8988T (cell line): ENCODE results near the gene WWOX.

ENCODE experiments used
- DNase-seq: peaks from one replicate; pipeline ENCODE4 v3.0.0; 2011

Gene WWOX

DNA sequence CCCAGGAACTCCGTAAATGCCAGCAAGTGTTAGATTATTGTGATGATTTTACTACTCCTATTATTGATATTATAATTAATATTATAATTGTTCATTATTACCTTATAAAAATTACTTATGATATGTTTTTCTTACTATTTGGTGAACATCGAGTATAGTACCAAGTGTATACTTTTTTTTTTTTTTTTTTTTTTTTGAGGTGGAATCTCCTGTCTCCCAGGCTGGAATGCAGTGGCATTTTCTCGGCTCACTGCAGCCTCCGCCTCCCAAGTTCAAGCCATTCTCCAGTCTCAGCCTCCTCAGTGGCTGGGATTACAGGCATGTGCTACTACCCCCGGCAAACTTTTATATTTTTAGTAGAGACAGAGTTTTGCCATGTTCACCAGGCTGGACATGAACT lies 347.0 kb downstream of the WWOX start:
- no peak for DNase-seq

DNA sequence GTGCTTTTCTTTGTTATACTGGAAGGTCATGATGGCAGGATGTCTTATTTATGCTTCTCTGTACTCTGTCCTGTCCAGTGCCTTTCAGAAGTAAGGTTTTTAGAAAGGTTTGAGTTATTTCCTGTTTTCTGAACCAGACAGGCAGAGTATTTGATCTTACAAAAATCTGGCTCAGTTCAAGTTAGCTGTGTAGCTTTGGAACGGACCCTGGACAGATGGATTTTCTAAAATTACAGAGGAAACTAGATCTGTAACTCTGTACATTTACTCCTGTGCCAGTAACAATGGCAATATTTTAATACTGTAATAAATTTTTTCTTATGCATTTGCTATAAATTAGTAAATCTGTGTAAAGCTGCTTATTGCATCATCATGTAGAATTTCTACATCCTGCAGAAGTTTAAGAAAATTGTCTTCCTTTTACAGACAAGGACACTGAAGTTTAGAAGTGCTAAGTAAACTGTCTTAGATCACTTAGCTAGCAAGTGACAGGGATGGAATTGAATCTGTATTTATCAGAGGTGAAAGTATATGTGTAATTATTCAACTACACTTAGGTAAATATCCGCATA lies 347.6 kb downstream of the WWOX start:
- DNase-seq, result no peak

DNA sequence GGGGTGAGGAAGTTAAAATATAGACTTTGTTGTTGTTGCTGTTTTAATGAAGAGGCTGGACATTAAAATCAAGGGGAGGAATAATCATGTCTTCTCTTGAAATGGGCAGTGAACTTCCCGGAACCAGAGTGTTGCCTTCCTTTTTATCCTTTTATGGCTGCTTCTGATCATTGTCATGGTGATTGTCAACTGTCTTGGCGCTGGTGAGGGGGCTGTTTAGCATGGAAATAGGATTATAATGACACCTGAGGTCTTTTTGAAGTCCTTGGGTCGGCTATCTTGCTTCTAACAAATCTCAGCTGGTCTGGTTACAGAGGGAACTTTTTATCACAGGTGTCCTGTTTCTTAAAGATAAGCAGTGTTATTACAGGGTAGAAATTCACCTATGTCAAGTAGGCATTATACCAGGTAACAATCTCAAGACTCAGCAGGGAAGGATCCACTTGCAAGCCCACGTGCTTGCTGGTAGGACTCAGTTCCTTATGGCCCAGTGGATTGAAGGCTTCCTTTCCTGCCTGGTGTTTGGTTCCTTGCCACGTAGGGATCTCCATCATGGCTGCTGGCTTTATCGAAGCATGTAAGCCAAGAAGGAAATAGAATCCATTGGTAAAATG lies 349.3 kb downstream of the WWOX start:
- DNase-seq, result no peak

DNA sequence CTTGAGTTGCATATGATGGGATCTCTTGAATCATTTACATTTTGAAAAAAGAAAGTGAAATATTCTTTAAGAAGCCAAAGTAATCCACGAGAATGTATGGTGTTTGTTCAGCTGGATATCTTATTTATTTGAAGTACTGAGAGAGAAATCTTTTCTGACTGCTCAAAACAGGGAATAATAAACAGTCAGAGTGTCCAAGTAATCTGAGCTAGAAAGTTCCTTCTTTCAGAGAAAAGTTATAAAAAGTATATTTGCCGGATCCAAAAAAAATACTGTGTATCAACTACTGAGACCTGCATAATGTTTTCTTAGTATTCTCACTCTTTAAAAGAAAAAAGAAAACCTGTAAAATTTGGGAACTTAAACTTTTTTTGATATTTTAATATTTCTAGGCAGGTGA lies 350.8 kb downstream of the WWOX start:
- DNase-seq, result no peak

DNA sequence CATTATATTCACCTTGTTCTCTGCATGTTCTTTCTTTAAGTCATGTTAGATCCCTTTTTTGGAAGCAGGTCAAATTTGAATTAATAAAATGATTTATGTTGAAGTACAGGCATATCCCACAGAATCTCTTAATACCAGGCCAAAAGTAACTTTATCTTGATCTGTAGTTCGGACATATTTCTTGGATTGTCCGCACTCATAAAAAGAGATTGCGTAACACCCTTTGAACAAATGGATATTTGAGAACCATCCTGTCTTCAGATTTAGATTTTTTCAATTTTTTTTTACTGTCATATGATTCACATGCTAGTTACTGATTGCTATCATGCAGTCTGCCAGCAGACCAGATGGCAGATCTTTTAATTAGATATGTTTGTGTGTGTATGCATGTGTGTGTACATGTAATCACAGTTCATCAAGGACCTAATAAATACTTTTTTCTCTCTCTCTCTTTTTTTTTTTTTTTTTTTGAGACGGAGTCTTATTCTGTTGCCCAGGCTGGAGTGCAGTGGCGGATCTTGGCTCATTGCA lies 352.6 kb downstream of the WWOX start:
- DNase-seq, result no peak

DNA sequence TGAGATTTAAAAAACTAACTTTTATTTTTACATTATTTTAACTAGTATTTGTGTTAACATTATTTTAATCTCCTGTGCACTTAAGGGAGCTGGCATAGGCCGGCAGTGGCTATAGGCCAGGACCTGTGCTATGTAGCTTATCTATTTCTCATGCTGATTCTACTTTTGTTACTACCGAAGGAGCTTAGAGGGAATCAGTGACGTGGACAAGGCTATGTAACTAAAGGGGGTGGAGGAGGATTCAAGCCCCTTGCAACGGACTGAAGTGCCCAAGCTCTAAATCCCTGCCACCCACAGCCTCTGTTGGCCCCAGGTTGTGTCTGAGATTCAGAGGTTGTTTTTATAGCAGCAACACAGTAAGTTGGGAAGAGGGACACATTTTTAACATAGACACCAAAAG lies 356.4 kb downstream of the WWOX start:
- DNase-seq, result no peak

DNA sequence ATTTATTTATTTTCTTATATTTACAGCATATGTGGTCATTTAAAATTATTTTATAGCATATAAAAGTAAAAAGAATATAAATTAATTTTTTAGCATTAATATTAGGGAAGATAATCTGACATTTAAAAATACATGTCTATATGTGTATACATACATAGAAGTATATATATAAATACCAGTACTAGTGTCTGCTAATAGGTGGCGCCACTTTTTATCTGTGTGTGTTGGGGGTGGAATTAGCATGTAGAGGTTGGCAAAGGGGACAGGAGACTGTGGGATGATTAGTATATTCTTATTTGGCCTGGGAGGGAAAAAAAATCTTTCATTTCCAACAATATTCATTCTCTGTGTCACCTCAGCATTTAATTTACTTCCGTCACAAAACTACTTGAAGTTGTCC lies 359.1 kb downstream of the WWOX start:
- DNase-seq, result no peak

DNA sequence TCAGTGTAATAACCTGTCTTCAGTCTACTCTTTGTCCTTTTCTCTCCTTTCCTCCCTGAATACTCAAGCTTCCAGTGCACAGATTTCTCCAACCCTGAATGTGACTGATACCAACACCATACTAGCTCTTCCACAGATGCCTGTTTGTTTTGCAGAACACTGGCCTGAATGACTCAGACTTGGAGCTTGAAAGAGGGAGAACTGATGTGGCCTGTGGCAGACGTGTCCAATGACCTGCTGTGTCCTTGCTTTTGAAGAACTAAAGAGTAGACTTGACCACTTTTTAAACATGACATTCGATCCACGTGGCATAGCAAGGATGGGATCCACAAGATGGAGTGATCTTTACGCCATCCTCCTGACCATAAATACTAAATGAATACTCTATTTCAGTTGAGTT lies 361.0 kb downstream of the WWOX start:
- DNase-seq, result no peak

DNA sequence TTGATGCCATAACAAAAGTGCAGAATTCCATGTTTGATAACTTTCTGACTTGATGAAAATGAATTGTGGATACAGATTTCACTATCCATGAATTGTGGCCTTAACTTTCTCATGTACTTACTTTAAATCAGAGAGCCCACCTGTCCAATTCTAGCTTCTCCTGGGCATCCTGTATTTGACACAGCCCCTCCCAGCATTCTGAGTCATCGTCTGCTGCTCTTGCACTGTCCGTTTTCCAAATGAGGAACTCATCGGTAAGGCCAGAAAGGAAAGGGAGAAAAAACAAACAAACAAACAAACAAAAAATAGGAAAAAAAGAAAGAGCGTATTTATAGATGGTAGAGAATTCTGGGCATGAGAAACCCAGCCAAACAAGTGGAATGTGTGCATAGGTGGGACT lies 361.6 kb downstream of the WWOX start:
- DNase-seq, result no peak

DNA sequence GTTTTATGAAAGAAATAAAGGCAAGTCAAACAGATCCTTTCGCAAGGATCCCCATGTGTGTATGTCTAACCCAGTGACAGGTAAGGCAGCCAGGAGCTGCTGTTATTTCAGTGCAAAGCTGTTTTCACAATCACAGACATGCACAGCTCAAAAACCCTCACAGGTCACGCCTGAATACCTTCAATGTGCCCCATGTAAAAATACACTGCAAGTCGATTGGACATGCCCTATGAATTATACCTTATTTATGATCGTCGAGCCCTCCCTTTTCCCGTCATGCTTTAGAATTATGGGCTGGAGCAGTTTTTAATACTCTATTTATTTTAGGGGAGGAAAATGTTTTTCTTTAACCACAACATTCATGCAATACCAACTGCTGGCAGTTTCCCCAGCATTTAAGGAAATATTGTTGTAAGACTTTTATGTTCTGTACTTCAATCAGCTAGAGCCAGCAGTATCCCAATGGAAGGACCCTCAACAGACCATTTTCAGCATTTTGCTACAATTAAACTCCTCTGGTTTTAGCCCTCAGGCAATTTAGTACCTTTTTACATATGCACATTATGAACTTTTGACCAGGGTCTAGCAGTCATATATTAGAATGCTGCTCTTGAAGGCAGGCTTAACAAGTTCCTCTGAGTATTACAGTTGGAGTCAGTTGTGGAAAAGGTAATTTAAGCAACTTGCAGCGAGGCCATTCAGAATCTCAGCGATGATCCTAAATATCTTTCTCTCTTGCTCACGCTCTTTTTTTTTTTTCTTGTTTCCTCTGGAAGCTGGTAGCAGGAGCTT lies 362.2 kb downstream of the WWOX start:
- DNase-seq, result no peak

DNA sequence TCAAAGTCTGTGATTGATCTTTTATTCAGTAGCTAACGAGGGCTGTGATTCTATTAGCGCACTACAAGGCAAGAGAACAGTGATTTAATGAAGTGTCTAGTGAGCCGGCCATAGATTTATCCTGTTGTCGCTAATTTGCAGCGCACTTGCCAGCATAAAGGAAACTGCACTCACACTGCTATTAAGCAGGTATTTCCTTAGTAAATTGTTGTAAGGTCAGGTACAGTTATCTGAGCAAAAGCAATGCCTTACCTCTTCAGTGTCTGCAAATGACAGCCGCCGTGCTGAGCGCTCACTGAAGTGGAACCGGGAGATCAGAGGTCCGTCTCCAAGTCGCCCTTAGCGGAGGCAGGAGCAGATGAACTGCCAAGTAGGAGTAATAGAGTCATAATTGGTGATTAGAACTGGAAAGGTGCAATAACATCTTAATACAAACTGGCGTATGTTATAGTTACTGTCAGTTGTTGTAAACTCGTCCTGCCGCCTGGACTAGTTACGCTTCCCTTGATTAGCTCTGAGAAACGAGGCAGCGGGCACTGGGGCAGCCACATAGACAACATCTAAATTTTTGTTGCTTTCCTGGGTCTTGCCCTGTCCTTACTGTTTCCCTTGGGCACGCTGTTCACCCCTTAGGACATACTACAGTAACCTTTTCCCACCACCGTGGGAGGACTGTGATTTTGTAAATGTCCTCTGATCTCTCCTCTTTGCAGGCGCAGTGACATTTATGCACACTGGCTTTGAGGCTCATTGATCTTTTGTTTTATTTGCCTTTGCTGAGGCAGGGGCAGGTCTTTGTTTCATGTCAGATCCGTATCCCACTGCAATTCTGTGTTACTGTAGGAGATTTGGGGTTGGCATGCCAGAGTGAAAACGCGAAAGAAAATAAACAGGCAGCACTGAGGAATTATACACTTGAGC lies 363.1 kb downstream of the WWOX start:
- no peak for DNase-seq

DNA sequence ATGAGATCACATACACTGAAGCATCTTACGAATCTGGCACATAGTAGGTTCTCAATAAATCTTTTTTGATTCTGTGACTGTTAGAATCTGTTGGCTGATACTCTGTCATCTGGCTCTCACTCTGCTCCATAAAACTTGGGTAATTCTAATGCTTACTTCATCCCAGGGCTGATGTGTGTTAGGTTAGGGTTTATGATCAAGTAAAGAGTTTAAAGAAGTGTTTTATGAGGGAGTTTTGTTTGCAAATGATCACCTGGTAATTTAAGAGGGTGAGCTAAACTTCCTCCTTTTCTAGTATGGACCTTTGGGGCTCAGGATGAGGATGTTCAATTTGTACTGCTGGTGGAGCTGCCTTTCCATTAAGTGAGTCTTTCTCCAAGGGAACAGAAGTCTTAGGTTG lies 364.1 kb downstream of the WWOX start:
- no peak for DNase-seq

DNA sequence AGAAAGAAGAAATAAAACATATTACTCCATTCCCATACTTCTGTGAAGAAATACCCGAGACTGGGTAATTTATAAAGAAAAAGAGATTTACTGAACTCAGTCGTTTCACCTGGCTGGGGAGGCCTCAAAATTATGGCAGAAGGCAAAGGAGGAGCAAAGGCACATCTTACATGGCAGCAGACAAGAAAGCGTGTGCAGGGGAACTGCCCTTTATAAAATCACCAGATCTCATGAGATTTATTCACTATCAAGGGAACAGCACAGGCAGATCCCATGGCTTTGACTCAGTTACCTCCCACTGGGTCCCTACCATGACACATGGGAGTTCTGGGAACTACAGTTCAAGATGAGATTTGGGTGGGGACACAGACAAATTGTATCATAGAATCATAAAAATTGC lies 365.4 kb downstream of the WWOX start:
- DNase-seq, result no peak

DNA sequence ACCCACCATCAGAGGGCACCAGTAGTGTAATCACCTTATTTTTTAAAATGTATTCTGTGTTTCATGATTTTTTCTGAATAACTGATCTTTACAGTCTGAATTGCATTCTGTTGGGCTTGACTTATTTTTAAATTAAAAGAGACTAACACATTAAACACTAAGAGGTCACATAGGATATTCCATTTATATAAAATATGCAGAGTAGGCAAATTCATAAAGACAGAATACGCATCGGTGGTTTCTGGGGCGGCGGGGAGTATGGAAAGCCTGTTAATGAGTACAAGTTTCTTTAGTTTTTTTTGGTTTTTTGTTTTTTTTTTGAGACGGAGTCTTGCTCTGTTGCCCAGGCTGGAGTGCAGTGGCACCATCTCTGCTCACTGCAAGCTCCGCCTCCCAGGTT lies 366.3 kb downstream of the WWOX start:
- DNase-seq, result no peak

DNA sequence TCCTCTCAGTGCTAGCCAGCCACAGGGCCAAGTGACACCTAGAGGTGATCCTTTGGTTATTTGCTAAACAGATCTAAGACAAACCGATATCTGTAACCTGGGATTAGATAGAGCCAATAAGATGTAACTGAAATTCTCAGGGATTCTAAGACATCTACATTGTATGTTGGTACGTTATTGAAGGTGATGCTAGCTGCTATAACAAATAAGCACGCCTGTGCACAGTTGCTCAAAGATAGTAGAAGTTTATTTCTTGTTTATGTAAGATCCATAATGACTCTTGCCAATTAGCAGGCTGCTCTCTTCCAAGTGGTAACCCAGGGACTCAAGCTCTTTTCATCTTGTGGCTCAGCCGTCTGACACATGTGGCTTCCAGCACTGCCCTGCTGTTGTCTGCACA lies 370.3 kb downstream of the WWOX start:
- no peak for DNase-seq

DNA sequence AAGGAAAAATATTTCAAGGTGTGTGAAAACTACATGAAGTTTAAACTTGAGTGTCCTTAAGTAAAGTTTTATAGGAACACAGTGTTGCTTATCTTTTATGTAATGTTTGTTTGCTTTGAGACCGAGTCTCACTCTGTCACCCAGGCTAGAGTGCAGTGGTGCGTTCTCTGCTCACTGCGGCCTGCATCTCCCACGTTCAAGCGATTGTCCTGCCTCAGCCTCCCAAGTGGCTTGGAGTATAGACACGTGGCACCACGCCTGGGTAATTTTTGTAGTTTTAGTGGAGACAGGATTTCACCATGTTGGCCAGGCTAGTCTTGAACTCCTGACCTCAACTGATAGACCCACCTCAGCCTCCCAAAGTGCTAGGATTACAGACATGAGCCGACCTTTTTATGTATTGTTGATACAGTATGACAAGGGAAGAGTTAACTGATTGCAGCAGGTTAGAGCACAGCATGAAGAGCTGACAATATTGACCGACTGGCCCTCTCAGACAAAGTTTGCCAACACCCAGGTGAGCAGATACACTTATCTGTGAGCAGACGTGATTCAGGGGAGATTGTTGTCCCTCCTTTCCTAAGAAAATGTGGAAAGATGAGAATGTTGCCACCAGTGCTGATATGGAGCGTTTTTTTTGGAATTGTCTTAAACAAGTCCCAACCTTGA lies 373.7 kb downstream of the WWOX start:
- no peak for DNase-seq

DNA sequence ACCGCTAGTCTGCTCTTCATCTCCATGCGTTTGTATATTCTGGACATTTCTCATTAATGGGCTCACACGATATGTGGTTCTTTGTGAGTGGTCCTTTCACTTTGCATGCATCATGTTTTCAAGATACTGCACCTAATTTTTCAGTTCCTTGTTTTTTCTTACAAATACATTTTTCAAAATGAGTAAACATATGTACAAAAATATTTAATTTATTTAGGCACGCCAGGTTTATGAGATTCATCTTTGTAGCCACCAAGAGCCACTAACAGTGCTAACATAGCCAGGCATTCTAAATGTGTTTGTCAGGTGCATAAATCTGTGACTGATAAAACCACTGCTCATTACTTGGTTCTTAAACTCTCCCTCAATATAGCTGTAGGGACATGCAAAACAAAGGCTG lies 375.3 kb downstream of the WWOX start:
- DNase-seq, result no peak

DNA sequence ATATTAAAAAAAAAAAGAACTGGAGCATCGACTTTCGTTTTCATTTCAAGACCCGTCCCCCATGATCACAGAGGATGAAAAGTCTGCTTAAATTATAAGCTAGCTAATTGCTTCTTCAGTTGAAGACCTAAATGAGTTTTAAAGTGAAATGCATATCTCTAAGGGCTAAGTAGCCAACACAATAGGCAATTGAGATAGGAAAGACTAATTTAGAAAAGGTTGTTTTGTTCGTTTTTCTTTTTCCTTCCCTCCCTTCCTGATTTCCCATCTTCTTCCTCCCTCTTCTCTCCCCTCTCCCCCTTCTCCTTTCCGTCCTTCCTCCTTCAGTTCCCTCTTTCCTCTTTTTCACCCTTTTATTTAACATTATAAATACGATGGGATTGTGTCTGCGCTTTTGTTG lies 377.2 kb downstream of the WWOX start:
- no peak for DNase-seq

DNA sequence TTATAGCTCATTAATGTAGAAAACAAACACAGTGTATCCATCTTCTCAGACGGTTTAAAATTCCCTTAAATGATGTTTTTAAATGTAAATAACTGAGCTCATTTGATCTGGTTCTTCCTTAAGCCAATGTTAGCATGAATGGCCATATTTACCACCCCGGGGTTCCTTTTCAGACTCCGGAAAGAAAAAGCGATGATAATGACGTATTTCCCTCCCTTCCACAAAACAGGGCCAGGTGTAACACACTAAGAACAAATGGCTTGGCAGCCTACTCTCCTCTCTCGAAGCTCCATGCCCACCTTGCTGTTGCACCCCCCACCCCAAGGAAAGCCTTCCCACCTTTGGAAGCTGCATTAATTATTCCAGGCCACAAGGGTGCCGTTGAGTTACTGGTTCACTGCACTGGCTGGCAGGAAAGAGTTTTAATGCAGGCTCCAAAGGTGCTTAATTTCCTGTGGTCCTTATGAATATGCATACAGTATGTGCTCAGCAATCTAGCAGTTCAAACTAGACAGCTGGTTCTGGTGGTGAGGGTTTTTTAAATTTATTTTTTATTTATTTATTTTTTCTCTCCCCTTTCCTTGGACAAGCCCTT lies 378.9 kb downstream of the WWOX start:
- no peak for DNase-seq

DNA sequence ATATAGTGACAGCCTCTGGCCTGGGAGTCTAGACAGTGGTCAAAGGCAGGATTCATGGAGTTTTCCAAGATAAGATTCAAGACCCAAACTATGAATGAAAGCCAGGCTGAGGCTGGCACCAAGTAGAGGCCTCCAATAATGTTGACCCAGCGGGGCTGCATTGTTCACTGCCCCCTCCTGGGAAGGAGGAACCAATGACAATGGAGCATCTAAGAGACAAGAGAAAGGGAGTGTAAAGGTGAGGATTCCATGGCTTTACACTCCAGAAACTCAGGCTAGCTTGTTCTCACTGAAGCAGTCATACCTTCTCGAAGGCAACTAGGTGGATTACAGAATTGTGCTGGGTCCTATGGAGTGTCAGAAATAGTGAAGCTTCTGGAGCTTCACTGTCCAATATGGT lies 380.3 kb downstream of the WWOX start:
- no peak for DNase-seq

DNA sequence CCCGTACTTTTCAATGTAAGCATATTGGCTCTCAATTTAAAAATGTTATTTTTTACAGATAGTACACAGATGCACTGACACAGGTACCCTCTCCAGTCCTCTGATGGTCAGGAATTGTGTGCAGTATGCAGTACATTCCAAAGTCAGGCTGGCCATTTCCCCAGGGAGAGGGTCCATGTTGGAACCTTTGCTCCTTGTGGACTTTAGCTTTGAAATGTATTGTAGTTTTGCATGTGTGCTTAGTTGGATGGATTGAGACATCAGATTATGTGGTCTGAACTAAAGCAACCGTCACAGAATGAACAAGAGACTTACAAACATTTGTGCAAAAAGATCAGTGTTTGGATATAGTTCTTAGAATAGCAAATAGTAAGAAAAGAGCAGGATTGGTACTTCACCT lies 381.1 kb downstream of the WWOX start:
- no peak for DNase-seq
